Measurements from ENCODE around the gene DIPK1B.

DNA sequence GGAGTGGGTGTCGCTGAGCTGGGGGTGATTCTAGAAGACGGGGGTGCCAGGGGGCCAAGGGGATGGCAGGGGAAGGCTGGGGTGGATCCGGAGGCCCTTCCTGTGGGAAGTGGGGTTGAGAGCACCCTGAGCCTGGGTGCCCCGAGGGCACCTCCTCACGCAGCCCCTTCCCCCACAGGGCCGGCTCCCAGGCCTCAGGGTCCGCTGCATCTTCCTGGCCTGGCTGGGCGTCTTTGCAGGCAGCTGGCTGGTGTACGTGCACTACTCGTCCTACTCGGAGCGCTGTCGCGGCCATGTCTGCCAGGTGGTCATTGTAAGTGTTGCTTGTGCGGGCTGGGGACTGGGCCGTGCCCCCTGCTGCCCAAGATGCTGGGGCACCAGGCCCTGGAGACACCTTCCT lies 5.0 kb downstream of the DIPK1B start:
- TF ChIP-seq POLR2A (IDR thresholded peaks at IDR 0.05) = no peak
- TF ChIP-seq, protein P1, sequence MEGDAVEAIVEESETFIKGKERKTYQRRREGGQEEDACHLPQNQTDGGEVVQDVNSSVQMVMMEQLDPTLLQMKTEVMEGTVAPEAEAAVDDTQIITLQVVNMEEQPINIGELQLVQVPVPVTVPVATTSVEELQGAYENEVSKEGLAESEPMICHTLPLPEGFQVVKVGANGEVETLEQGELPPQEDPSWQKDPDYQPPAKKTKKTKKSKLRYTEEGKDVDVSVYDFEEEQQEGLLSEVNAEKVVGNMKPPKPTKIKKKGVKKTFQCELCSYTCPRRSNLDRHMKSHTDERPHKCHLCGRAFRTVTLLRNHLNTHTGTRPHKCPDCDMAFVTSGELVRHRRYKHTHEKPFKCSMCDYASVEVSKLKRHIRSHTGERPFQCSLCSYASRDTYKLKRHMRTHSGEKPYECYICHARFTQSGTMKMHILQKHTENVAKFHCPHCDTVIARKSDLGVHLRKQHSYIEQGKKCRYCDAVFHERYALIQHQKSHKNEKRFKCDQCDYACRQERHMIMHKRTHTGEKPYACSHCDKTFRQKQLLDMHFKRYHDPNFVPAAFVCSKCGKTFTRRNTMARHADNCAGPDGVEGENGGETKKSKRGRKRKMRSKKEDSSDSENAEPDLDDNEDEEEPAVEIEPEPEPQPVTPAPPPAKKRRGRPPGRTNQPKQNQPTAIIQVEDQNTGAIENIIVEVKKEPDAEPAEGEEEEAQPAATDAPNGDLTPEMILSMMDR (IDR thresholded peaks at IDR 0.05) = no peak
